Endothelial cell of umbilical vein (primary cell): ENCODE measurements around the gene NAXE. TPM values are rescaled to one million over a fixed set of nuclear protein-coding genes. Genes with fewer than 3 reads are reported as not detected.

Source experiments
- BruUV-seq: library from RNA; stranded (reverse); fragments of 400-500 nt; replicated peaks from 2 replicates; lab custom pipeline; 2021; lab: Mats Ljungman, UMichigan
- CTCF ChIA-PET: fragments of 300-600, 350-600 bp; sonication (Branson Sonifier 250); formaldehyde crosslinking; loops from one replicate; lab custom pipeline; 2021; ENCODE audit warnings: antibody characterized with exemption, inconsistent platforms; lab: Charles Lee
- POLR2A ChIA-PET: fragments of 300-600, 350-600 bp; sonication (Branson Sonifier 250); formaldehyde crosslinking; loops from one replicate; lab custom pipeline; 2021; ENCODE audit warnings: antibody characterized with exemption, inconsistent platforms; lab: Charles Lee
- DNase-seq: peaks from one replicate; pipeline ENCODE4 v3.0.0-alpha.2; 2011; ENCODE audit warnings: low read depth, low spot score
- FAIRE-seq: peaks from 2 replicates; lab custom pipeline; 2011; peaks lifted over from hg19 to GRCh38; lab: Jason Lieb, UNC
- H2AFZ ChIP-seq: 2 replicates; pipeline ENCODE4 v1.6.0; 2012; ENCODE audit warnings: low read depth, low read length, control low read depth, inconsistent platforms
- H3K27ac ChIP-seq: 2 replicates; pipeline ENCODE4 v1.5.1; 2011; ENCODE audit warnings: low read depth, mild to moderate bottlenecking, control low read depth, low read length, moderate library complexity; ENCODE audit not compliant: insufficient read depth
- H3K27me3 ChIP-seq, 2 experiments: 2 replicates each; pipeline versions ENCODE4 v1.6.0 to v1.6.1; 2011; ENCODE audit warnings: low read length in 2 of 2, mixed read lengths in 1 of 2; ENCODE audit not compliant: control insufficient read depth in 2 of 2, insufficient read depth in 2 of 2
- H3K36me3 ChIP-seq, 2 experiments: 2 replicates in 1 of 2; 3 replicates in 1 of 2; pipeline ENCODE4 v1.5.1; 2011; ENCODE audit warnings: low read length in 2 of 2, mild to moderate bottlenecking in 1 of 2, moderate library complexity in 1 of 2; ENCODE audit not compliant: control insufficient read depth in 2 of 2, insufficient read depth in 2 of 2; ENCODE audit errors: extremely low read depth in 1 of 2
- H3K4me1 ChIP-seq: 3 replicates; pipeline ENCODE4 v1.5.1; 2011; ENCODE audit warnings: mild to moderate bottlenecking, low read length; ENCODE audit not compliant: control insufficient read depth, insufficient read depth; ENCODE audit errors: extremely low read depth
- H3K4me2 ChIP-seq: 2 replicates; pipeline ENCODE4 v1.6.1; 2011; ENCODE audit warnings: low read length, control low read depth, mixed read lengths; ENCODE audit not compliant: insufficient read depth
- H3K4me3 ChIP-seq, 3 experiments: fragments of 200-600 bp in 1 of 3; sonication (generic), shearing (Covaris generic) in 1 of 3; replicated peaks in 1 of 3; 2 replicates each; pipeline ENCODE4 v1.5.1; 2011 to 2016; ENCODE audit warnings: control low read depth in 3 of 3, low read length in 3 of 3, mild to moderate bottlenecking in 2 of 3, inconsistent platforms in 1 of 3, low read depth in 1 of 3, moderate library complexity in 1 of 3; ENCODE audit not compliant: insufficient read depth in 1 of 3
- H3K79me2 ChIP-seq: 2 replicates; pipeline ENCODE4 v1.6.0; 2012; ENCODE audit warnings: low read length, inconsistent platforms; ENCODE audit not compliant: control insufficient read depth, insufficient read depth
- H3K9ac ChIP-seq: replicated peaks from 2 replicates; pipeline ENCODE3; 2011; ENCODE audit warnings: low read length, control low read depth; ENCODE audit not compliant: insufficient read depth; ENCODE audit errors: extremely low read depth
- H3K9me1 ChIP-seq: replicated peaks from 3 replicates; pipeline ENCODE4 v1.6.0; 2011; ENCODE audit warnings: mild to moderate bottlenecking, low read length; ENCODE audit not compliant: control insufficient read depth, insufficient read depth; ENCODE audit errors: extremely low read depth
- H3K9me3 ChIP-seq: replicated peaks from 2 replicates; pipeline ENCODE4 v1.5.1; 2012; ENCODE audit warnings: low read length, inconsistent platforms; ENCODE audit not compliant: control insufficient read depth, insufficient read depth
- H4K20me1 ChIP-seq: replicated peaks from 2 replicates; pipeline ENCODE3; 2011; ENCODE audit warnings: mild to moderate bottlenecking, low read length; ENCODE audit not compliant: control insufficient read depth, insufficient read depth; ENCODE audit errors: extremely low read depth
- CTCF ChIP-seq, 2 donors: IDR thresholded peaks; 1 replicate in 1 of 2; 2 replicates in 1 of 2; pipeline ENCODE4 v1.5.1; 2011; ENCODE audit warnings: low read length in 2 of 2, mild to moderate bottlenecking in 2 of 2, moderate library complexity in 2 of 2, control low read depth in 1 of 2, inconsistent platforms in 1 of 2, low read depth in 1 of 2; ENCODE audit not compliant: insufficient read depth in 1 of 2; ENCODE audit errors: extremely low read depth in 1 of 2
- EZH2 ChIP-seq: IDR thresholded peaks from 2 replicates; pipeline ENCODE4 v1.6.1; 2012; ENCODE audit warnings: borderline replicate concordance, low read depth, mild to moderate bottlenecking, moderate library complexity, low read length, inconsistent platforms; ENCODE audit not compliant: severe bottlenecking
- FOS ChIP-seq: IDR thresholded peaks from 2 replicates; pipeline ENCODE4 v1.6.1; 2011; ENCODE audit warnings: mild to moderate bottlenecking, low read length, moderate library complexity, borderline replicate concordance; ENCODE audit not compliant: insufficient read depth
- GATA2 ChIP-seq: IDR thresholded peaks from 2 replicates; pipeline ENCODE4 v1.7.0; 2011; ENCODE audit warnings: low read depth, mild to moderate bottlenecking, moderate library complexity, mixed read lengths, low read length; ENCODE audit not compliant: insufficient read length, insufficient read depth
- JUN ChIP-seq: IDR thresholded peaks from 2 replicates; pipeline ENCODE4 v1.6.1; 2011; ENCODE audit warnings: borderline replicate concordance, low read depth; ENCODE audit not compliant: insufficient read length, insufficient read depth
- MAX ChIP-seq: IDR thresholded peaks from 2 replicates; pipeline ENCODE4 v1.6.1; 2011; ENCODE audit not compliant: insufficient read depth, insufficient read length
- MYC ChIP-seq: IDR thresholded peaks from one replicate; pipeline ENCODE4 v1.6.1; 2011; ENCODE audit warnings: mild to moderate bottlenecking, low read depth, low read length
- POLR2A ChIP-seq: IDR thresholded peaks from 2 replicates; pipeline ENCODE4 v1.6.1; 2012; ENCODE audit warnings: low read depth, mild to moderate bottlenecking, control low read depth, low read length
- POLR2AphosphoS5 ChIP-seq: IDR thresholded peaks from 2 replicates; pipeline ENCODE4 v1.6.1; 2012; ENCODE audit warnings: low read depth, mild to moderate bottlenecking, control low read depth, low read length, moderate library complexity; ENCODE audit not compliant: insufficient read depth
- dilution Hi-C: fragments of 300-500 bp; cut with MboI; formaldehyde crosslinking; loops from one replicate; pipeline ENCODE4 v1.15.0; 2019; ENCODE audit warnings: low sequenced_read_pairs; ENCODE audit not compliant: extremely low pct_ligation_motif_present
- intact Hi-C: fragments of 100-400 bp; cut with micrococcal nuclease; formaldehyde crosslinking; loops from one replicate; pipeline ENCODE4 v1.10.0; 2022
- polyA plus RNA-seq, 4 experiments: library from polyadenylated mRNA; depleted of rRNA in 3 of 4; stranded (reverse) in 3 of 4; unstranded in 1 of 4; fragments of >200 nt; gene quantifications; 2 replicates each; pipeline versions ENCODE4 v1.2.1 to v1.2.3, GENCODE V29; 2011 to 2012; ENCODE audit warnings: missing spikeins in 1 of 4
- total RNA-seq: library from RNA; stranded (reverse); gene quantifications from 2 replicates; pipeline ENCODE4 v1.2.3, GENCODE V29; 2021

The NAXE gene
- total and polyA plus RNA-seq, 2 donors (not counting 3 experiments of a cell fraction or from before 2014, with no cell fraction given): 76.2 to 187 TPM

GRCh38 chr1:156626079-156626438 is 34.5 kb downstream of the NAXE start:
- ChIA-PET POLR2A (no interaction called here), CTCF (interaction anchor here (0.6 to 13.8 kb wide), 18 partner anchors 9 to 234 kb away, joined by 3 to 237 read pairs (median 10); partner anchors contain the start of genes BCAN, CRABP2, ISG20L2 and METTL25B)
- Histone ChIP-seq H3K4me2 (no peak overlapping the region), H4K20me1 (no peaks in the 10 kb centered on the region), H3K9ac (no peak overlapping the region), H3K4me1 (peaks cover 10% of the 10 kb centered on the region), H3K36me3 (no peaks in the 10 kb centered on the region), H3K27ac (no peak overlapping the region), H3K27me3 (peaks cover 35 to 38% of the 10 kb centered on the region in 2 experiments), H3K79me2 (no peaks in the 10 kb centered on the region), H2AFZ (no peak overlapping the region), H3K9me1 (no peaks in the 10 kb centered on the region), H3K4me3 (no peak overlapping the region), H3K9me3 (no peaks in the 10 kb centered on the region)
- FAIRE-seq (no peak), DNase-seq (no peak)
- intact Hi-C loops (loop anchor here (1.0 to 5.0 kb wide), 3 partner anchors 31 to 301 kb away; partner anchors contain the start of gene PEAR1), dilution Hi-C loops (no loop called here)
- no peak for TF ChIP-seq POLR2A
- no peak for TF ChIP-seq GATA2
- no peak for TF ChIP-seq POLR2AphosphoS5
- no peak for TF ChIP-seq JUN
- TF ChIP-seq EZH2: no peak
- TF ChIP-seq MAX: no peak
- no peak for TF ChIP-seq FOS
- TF ChIP-seq CTCF (IDR thresholded peaks at IDR 0.05; ENCODE audit: extremely low read depth in 1 of 2, insufficient read depth in 1 of 2, low read depth in 1 of 2, low read length in 2 of 2): no peak
- TF ChIP-seq MYC: no peak
- no TSS peak for BruUV-seq
